SK-N-SH treated with all-trans-retinoic acid at 6 μM for 48 hours (cell line): ENCODE results near the gene KAT2B.

Source experiments
- ATAC-seq: fragments of 200-7000 bp; cut with Tn5 transposase; 3 replicates; pipeline ENCODE4 v1.9.1; 2020; ENCODE audit warnings: mild to moderate bottlenecking, moderate library complexity
- ARNTL ChIP-seq: fragments of 450-650 bp; formaldehyde crosslinking; IDR thresholded peaks from 2 replicates; pipeline ENCODE4 v1.5.0; 2020; ENCODE audit warnings: low read depth, mild to moderate bottlenecking, moderate library complexity, borderline replicate concordance
- BACH2 ChIP-seq: fragments of 250-450 bp; sonication (Bioruptor Pico); IDR thresholded peaks from 2 replicates; pipeline ENCODE4 v1.9.0; 2021; ENCODE audit warnings: mild to moderate bottlenecking, borderline replicate concordance
- CREB5 ChIP-seq: fragments of 250-450 bp; sonication (Bioruptor Pico); IDR thresholded peaks from 2 replicates; pipeline ENCODE4 v1.5.1; 2020; ENCODE audit warnings: low read depth, mild to moderate bottlenecking, moderate library complexity
- CSDC2 ChIP-seq: fragments of 250-450 bp; sonication (Bioruptor Pico); IDR thresholded peaks from 2 replicates; pipeline ENCODE4 v1.5.0; 2020; ENCODE audit warnings: mild to moderate bottlenecking, moderate library complexity
- CSRNP3 ChIP-seq: fragments of 250-450 bp; sonication (Bioruptor Pico); IDR thresholded peaks from 2 replicates; pipeline ENCODE4 v1.5.1; 2021; ENCODE audit warnings: mild to moderate bottlenecking, moderate library complexity
- ESRRG ChIP-seq: fragments of 250-450 bp; sonication (Bioruptor Pico); IDR thresholded peaks from 2 replicates; pipeline ENCODE4 v1.6.1; 2021; ENCODE audit warnings: mild to moderate bottlenecking
- GLIS3 ChIP-seq: fragments of 250-450 bp; sonication (Bioruptor Pico); IDR thresholded peaks from 2 replicates; pipeline ENCODE4 v1.5.0; 2020; ENCODE audit warnings: mild to moderate bottlenecking, moderate library complexity
- ISL1 ChIP-seq: fragments of 250-450 bp; sonication (Bioruptor Pico); IDR thresholded peaks from 2 replicates; pipeline ENCODE4 v2.1.2; 2022; ENCODE audit warnings: mild to moderate bottlenecking, moderate library complexity
- PATZ1 ChIP-seq: fragments of 250-450 bp; sonication (Bioruptor Pico); IDR thresholded peaks from 2 replicates; pipeline ENCODE4 v1.8.0; 2020; ENCODE audit warnings: mild to moderate bottlenecking, moderate library complexity, borderline replicate concordance
- PPARA ChIP-seq: fragments of 250-450 bp; sonication (Bioruptor Pico); IDR thresholded peaks from 2 replicates; pipeline ENCODE4 v1.5.0; 2020; ENCODE audit warnings: mild to moderate bottlenecking, borderline replicate concordance
- RARB ChIP-seq: fragments of 250-450 bp; sonication (Bioruptor Pico); IDR thresholded peaks from 2 replicates; pipeline ENCODE4 v1.8.0; 2021; ENCODE audit warnings: mild to moderate bottlenecking, moderate library complexity
- SNAI2 ChIP-seq: fragments of 250-450 bp; sonication (Bioruptor Pico); IDR thresholded peaks from 2 replicates; pipeline ENCODE4 v1.5.0; 2020; ENCODE audit warnings: mild to moderate bottlenecking, moderate library complexity
- TCF4 ChIP-seq: fragments of 250-450 bp; sonication (Bioruptor Pico); IDR thresholded peaks from 2 replicates; pipeline ENCODE4 v1.8.0; 2021; ENCODE audit warnings: mild to moderate bottlenecking, moderate library complexity, borderline replicate concordance
- TOX ChIP-seq: fragments of 250-450 bp; sonication (Bioruptor Pico); IDR thresholded peaks from 2 replicates; pipeline ENCODE4 v1.8.0; 2021; ENCODE audit warnings: mild to moderate bottlenecking, moderate library complexity, borderline replicate concordance
- TSHZ2 ChIP-seq: fragments of 250-450 bp; sonication (Bioruptor Pico); IDR thresholded peaks from 2 replicates; pipeline ENCODE4 v1.5.0; 2020; ENCODE audit warnings: mild to moderate bottlenecking, moderate library complexity
- ZC3H10 ChIP-seq: fragments of 250-450 bp; sonication (Bioruptor Pico); IDR thresholded peaks from 2 replicates; pipeline ENCODE4 v1.5.1; 2021; ENCODE audit warnings: mild to moderate bottlenecking, moderate library complexity
- ZFP3 ChIP-seq: fragments of 250-450 bp; sonication (Bioruptor Pico); IDR thresholded peaks from 2 replicates; pipeline ENCODE4 v1.5.0; 2020; ENCODE audit warnings: mild to moderate bottlenecking, moderate library complexity
- ZFP30 ChIP-seq: fragments of 450-650 bp; formaldehyde crosslinking; IDR thresholded peaks from 2 replicates; pipeline ENCODE4 v1.5.0; 2022; ENCODE audit warnings: mild to moderate bottlenecking, moderate library complexity
- ZNF565 ChIP-seq: fragments of 450-650 bp; formaldehyde crosslinking; conservative IDR thresholded peaks from 2 replicates; pipeline ENCODE4 v1.5.0; 2020; ENCODE audit warnings: low read depth, mild to moderate bottlenecking, moderate library complexity
- ZNF70 ChIP-seq: fragments of 450-650 bp; formaldehyde crosslinking; IDR thresholded peaks from 2 replicates; pipeline ENCODE4 v1.5.0; 2020; ENCODE audit warnings: mild to moderate bottlenecking, moderate library complexity
- ZNF8 ChIP-seq: fragments of 450-650 bp; formaldehyde crosslinking; IDR thresholded peaks from 2 replicates; pipeline ENCODE4 v1.5.0; 2020; ENCODE audit warnings: mild to moderate bottlenecking, moderate library complexity

Gene KAT2B

GRCh38 chr3:20128358-20128757 lies 88.1 kb downstream of the KAT2B start:
- TF ChIP-seq PPARA (CRISPR knock-in tag) (no peak), ZNF8 (CRISPR knock-in tag) (no peak), ZC3H10 (CRISPR knock-in tag) (no peak), GLIS3 (CRISPR knock-in tag) (no peak), SNAI2 (CRISPR knock-in tag) (no peak), TCF4 (CRISPR knock-in tag) (no peak), ZFP3 (CRISPR knock-in tag) (no peak), ZFP30 (CRISPR knock-in tag) (no peak), ZNF565 (CRISPR knock-in tag) (no peak), ZNF70 (CRISPR knock-in tag) (no peak), ESRRG (CRISPR knock-in tag) (no peak), ARNTL (CRISPR knock-in tag) (no peak), CSDC2 (no peak)
- no peak for ATAC-seq

- TF ChIP-seq ARNTL (CRISPR knock-in tag) (no peak), RARB (no peak), ZNF565 (CRISPR knock-in tag) (no peak), GLIS3 (CRISPR knock-in tag) (no peak), TOX (no peak), PPARA (CRISPR knock-in tag) (no peak), ZFP3 (CRISPR knock-in tag) (no peak), ZFP30 (CRISPR knock-in tag) (no peak), CSRNP3 (CRISPR knock-in tag) (no peak), TCF4 (CRISPR knock-in tag) (no peak)
- no peak for ATAC-seq
Observed at GRCh38 chr3:20130106-20130505, 89.9 kb downstream of the KAT2B start.

- ATAC-seq, result no peak
- TF ChIP-seq ISL1, result no peak
- no peak for TF ChIP-seq ZFP30 (CRISPR knock-in tag)
- TF ChIP-seq PATZ1 (CRISPR knock-in tag), result no peak
- no peak for TF ChIP-seq ESRRG (CRISPR knock-in tag)
- no peak for TF ChIP-seq CREB5 (CRISPR knock-in tag)
- TF ChIP-seq ARNTL (CRISPR knock-in tag), result no peak
- TF ChIP-seq ZNF8 (CRISPR knock-in tag), result no peak
- no peak for TF ChIP-seq ZC3H10 (CRISPR knock-in tag)
- TF ChIP-seq ZNF70 (CRISPR knock-in tag), result no peak
Observed at GRCh38 chr3:20136231-20136630, 96.0 kb downstream of the KAT2B start.

GRCh38 chr3:20137647-20138046 lies 97.4 kb downstream of the KAT2B start:
- no peak for ATAC-seq
- TF ChIP-seq TSHZ2 (CRISPR knock-in tag) (no peak), ARNTL (CRISPR knock-in tag) (no peak), CSDC2 (no peak), ZNF70 (CRISPR knock-in tag) (no peak), BACH2 (CRISPR knock-in tag) (no peak), RARB (no peak)
